ENCODE data around the gene TARBP1.

Gene TARBP1

GRCh38 chr1:234479310-234479559, 256 bp upstream of the TARBP1 start:
- DNase-seq: no peak

DNA sequence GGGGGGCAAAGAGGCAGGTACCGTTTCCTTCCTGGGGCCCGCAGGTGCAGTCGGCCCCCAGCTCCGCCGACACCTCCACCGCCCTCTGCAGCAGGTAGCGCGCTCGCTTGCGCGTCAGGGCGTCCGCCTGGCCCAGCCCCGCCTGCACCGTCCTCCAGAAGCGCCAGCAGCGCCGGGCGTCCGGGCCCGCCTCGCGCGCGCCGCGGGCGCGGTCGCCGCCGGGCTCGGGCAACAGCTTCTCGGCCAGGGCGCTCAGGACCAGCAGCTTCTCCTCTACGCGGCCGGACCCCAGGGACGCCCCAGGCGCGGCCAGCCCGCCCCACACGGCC, 863 bp downstream of the TARBP1 start:
- DNase-seq: peak; percentile 34 to 74 (median 56)

- DNase-seq: no peak
Measured at GRCh38 chr1:234477386-234478151, 1.4 kb downstream of the TARBP1 start.

GRCh38 chr1:234476172-234476571, 2.8 kb downstream of the TARBP1 start:
- DNase-seq: no peak

DNA sequence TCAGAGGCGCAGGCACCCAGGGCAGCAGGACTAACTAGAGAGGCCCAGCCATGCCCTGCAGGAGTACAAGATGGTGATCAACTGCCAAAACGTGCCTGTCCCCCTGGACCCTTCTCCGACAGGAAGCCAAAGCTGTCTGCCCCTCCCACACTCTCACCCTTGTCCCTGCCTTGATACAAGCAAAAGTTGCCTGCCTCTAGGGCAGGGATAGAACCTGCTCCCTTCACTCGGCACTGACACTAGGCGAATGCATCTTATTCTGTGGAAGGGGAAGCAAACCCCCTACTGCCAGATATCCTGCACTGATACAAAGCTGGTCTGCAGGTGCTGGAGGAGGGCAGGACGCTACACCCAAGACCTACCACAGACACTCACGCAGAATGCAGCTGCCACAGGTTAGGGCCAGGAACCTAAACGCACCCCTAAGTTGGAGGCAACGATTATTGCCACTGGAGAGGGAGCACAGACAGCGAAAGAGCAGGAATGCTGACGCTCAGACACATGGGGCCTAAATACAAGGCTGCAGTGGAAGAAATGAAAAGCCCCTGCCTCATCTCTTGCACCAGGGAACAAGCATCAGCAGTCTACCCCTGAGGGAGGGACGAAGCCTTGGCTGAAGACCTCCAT, 3.7 kb downstream of the TARBP1 start:
- no peak for DNase-seq

DNA sequence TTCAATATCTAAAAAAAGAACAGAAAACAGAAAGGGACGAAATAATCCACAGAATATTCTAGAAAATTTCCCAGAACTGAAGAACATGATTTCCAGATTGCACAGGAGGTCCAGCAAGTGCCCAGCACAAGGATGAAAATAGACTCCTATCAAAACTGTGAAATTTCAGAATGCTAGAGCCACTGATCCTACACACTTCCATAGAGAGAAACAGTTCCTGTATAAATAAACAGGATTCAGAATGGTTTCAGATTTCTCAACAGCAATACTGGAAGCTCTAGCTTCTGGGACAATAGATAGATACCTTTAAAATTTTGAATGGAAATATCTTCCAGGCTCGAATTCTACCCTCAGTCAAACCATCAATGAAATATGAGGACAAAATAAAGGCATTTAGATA, 4.6 kb downstream of the TARBP1 start:
- no peak for DNase-seq

GRCh38 chr1:234473118-234473517, 5.9 kb downstream of the TARBP1 start:
- DNase-seq: no peak

DNA sequence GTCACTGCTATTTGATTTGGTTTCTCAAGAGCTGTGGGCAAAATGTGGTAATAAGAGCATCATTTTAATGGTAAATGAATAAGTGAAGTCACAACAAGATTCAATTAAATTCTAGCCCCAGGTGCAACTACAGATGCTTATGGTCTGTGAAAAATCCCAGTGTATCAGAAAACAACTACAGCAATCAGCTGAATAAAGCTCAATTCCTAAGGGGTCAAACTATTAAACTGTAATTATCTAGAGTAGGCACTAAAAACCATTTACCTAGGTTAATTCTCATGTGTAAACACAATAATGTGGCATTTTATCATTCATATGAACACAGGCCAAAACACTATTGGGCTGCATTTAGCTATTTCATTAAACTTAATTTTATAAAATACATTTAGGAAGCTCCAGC, 9.6 kb downstream of the TARBP1 start:
- DNase-seq: no peak

- DNase-seq: no peak
Measured at GRCh38 chr1:234468580-234468979, 10.4 kb downstream of the TARBP1 start.

GRCh38 chr1:234467821-234468220, 11.2 kb downstream of the TARBP1 start:
- no peak for DNase-seq

DNA sequence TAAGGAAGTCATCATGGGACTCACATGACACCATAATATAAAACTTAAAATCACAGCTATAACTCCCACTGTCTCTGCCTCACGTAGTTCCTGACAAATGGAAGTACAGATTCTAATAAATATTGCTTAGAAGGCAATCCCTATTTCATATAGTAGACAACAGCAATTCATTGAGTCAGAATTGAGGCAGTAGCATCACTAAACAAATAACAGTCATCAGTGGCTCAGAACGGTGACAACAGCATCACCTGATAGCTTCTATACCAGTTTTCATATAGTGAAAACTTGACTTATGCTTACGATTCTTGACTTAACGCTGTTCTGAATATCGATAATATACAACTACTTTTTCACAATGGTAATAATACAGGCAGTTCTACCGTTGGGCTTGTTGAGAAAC, 12.0 kb downstream of the TARBP1 start:
- no peak for DNase-seq

- no peak for DNase-seq
Measured at GRCh38 chr1:234463749-234464148, 15.2 kb downstream of the TARBP1 start.

- no peak for DNase-seq
Measured at GRCh38 chr1:234460652-234461051, 18.3 kb downstream of the TARBP1 start.

- DNase-seq: no peak
Measured at GRCh38 chr1:234458352-234459017, 20.5 kb downstream of the TARBP1 start.

DNA sequence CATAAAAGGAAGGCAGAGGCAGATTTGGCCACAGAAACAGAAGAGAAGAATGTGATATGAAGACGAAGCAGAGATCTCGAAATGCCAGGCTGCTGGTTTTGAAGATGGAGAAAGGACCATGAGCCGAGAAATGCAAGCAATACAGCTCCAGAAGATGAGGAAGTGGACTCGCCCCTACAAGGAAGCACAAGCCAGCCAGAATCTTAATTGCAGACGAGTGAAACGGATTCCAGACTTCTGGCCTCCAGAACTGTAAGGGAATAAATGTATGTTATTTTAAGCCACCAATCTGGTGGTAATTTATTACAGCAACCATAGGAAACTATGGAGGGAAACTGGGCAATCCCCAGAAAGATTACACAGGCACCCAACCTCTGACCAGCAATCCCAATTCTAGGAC, 24.1 kb downstream of the TARBP1 start:
- no peak for DNase-seq

DNA sequence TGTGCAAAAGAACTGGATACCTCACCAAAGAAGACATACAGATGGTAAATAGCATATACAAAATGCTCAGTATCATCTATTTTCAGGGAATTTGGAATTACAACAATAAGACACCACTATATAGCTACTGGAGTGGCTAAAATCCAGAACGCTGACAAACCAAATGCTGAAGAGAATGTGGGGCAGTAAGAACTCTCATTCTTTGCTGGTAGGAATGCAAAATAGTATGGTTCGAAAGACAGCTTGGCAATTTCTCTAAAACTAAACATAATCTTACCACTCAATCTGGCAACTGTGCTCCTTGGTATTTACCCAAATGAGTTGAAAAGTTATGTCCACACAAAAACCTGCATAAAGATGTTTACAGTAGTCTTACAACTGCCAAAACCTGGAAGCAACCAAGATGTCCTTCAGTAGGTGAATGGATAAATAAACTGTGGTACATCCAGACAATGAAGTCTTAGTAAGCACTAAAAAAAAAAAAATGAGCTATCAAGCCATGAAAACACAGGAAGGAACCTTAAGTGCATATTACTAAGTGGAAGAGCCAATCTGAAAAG, 26.5 kb downstream of the TARBP1 start:
- DNase-seq: no peak

GRCh38 chr1:234440348-234440747, 38.6 kb downstream of the TARBP1 start:
- no peak for DNase-seq

- no peak for DNase-seq
Measured at GRCh38 chr1:234438579-234438978, 40.4 kb downstream of the TARBP1 start.

- no peak for DNase-seq
Measured at GRCh38 chr1:234437423-234438171, 41.4 kb downstream of the TARBP1 start.

GRCh38 chr1:234435620-234436019, 43.4 kb downstream of the TARBP1 start:
- no peak for DNase-seq

DNA sequence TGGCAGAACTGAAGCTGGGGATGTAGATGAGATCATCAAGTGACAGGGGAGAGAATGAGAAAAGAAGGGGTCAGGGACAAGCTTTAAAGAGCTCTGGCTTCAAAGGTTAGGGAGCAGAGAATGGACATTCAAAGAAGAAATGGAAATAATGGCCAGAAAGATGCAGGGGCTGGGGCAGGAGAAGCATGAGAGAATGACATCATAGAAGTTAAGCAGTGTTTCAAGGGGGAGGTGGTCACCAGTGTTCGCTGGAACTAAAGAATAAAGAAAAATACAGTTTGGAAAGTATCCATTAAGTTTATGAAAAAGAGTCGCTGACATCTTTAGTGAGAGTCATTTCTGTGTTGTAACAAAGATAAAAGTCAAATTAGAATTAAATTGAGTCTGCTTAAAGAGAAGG, 44.3 kb downstream of the TARBP1 start:
- DNase-seq: no peak

DNA sequence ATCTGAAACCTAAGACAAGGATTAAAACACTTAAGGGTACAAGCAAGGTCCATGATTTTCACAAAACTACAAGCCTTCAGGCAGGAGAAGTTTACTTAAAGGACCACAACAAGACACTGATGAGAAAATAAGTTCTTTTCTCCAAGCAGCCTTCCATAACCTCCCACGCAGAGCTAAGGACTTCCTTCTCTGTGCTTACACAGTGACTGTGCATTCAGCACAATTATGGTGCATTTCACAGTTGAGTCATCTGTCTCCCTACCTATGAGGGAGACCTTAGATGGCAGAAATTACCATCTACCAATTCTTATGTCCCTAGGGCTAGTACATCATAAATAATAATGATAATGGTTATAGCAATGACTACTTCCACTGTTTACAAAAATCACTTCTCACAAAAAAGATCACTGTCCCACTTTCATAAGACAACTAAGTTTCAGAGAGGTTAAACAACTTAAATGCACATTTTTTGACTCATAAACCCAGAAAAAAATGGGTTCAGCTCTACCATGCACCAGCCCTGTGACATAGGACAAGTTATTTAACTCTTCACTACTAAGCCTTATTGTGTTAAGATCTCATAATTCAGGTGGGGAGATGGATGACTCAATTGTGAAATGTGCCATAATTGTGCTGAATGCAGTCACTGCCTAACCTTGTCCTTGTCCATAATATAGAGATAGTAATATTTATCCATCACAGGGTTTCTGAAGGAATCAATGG, 45.3 kb downstream of the TARBP1 start:
- DNase-seq: no peak

GRCh38 chr1:234431255-234431654, 47.7 kb downstream of the TARBP1 start:
- DNase-seq: no peak
